GM19035 (cell line): Measurements from ENCODE around the gene PLPP3.
A peak's percentile ranks its signal among the peaks of the same experiment; 100 is the strongest.
"Not testable (repeated sequence)": the region's sequence is repeated elsewhere in the genome, so short reads cannot be mapped to it uniquely, and the experiment has no call there.

Experiments used
- ATAC-seq: cut with Tn5 transposase; IDR thresholded peaks from one replicate; pipeline ENCODE4 v1.9.1; 2021; ENCODE audit not compliant: unreplicated experiment

The PLPP3 gene

DNA sequence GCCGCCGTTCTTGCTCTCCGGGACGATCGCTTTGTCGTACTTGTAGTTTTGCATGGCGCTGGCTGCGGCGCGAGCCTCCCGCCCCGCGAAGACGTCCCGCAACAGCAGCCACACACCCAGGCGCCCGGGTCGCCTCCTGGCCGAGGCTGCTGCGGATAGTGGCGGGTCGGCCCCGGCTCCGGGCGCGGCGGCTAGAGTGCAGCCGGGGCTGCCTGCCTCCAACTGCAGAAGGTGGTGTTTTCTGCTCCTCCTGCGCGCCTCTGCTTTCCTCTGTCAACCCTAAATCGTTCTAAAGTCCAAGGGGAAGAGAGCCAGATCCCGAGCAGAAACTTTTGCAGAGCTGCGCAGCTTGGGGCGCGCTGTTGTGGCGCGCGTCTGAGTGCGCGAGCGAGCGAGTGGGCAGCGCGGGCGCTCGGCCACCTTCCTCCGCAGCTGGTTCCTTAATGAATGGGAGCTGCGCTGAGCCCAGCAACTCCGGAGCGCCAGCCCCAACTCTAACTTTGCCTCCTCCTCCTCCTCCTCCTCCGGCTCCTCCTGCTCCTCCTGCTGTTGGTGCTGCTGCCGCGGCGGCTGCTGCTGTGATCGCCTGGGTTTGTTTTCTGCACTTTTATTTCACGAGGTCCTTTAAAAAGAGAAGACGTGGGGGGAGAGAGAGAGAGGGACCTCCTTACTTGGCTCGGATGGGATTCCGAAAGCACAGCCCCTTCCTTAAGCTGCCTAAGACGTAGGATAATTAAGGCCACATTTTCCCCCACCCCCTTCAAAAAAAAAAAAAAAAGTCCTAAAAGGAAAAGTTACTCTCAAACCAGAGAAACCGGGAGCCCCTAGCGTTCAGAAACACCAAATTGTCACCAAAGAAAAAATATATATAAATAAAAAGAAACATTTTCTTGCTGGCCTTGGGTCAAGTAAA, at the start of gene PLPP3:
Gene PLPP3, minus strand, starts transcription at position 601 of the 913 bp plus-strand sequence. Its CDS starts 547 bp downstream, at position 54.
- ATAC-seq = peak; percentile 43

DNA sequence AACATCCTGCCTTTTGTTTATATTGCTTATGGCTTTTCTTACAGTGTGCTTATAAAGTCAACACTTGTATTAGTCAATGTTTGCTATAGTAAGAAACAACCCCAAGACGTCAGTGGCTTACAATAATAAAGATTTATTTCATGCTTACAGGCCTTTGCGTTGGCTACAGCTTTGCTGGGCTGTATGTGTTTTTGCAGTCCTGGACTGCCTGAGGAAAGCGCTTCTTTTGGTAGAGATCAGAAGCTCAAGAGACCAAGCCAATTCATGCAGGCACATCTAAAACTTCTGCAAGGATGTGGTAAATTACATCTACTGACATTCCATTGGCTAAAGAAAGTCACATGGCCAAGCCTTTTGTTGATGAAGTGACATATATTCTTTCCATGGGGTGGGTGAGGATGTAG, 48.3 kb upstream of the PLPP3 start:
- ATAC-seq = no peak

DNA sequence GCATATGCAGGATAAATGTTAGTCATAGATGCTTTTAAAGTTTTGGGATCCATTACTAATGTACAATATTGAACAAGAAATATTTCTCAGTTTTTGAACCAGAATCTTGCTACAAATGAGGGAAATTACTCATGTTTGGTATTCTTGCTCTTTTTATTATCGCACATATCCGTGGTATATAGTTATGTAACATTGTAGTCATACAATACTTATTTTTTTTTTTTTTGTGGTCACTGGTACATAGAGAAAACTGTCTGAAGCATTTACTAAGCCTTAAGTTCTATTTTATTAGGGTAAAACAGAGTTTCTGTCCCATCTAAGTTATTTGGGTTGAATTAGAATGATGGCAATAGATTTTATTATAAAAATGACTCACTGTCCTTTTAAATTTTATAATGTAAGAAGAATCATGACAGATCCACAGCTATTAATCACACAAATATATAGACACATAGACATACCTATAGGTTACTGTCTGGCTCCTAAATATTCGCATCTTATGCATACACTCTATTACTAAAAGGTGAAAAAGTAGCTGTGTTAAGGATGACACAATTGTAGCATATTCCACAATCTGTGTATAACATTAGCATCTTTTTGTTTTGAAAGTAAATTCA, 47.8 kb upstream of the PLPP3 start:
- ATAC-seq = no peak

DNA sequence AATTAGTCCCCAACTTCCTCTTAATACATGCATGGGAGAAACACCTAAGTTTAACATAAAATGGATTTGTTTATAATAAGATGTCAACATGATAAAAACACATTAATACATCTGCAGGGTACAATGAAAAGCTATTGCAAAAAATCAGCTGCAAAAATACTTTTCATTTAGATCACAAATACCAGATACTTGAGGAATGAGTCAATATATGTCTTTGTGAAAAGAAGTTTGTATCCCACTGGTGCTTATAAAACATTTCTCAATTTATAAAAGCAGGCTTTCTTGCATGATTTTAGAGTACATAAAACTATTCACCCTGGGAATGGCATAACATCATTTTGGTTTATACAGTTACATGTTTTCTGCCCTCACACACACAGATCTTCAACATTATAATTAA, 47.2 kb upstream of the PLPP3 start:
- ATAC-seq = no peak

DNA sequence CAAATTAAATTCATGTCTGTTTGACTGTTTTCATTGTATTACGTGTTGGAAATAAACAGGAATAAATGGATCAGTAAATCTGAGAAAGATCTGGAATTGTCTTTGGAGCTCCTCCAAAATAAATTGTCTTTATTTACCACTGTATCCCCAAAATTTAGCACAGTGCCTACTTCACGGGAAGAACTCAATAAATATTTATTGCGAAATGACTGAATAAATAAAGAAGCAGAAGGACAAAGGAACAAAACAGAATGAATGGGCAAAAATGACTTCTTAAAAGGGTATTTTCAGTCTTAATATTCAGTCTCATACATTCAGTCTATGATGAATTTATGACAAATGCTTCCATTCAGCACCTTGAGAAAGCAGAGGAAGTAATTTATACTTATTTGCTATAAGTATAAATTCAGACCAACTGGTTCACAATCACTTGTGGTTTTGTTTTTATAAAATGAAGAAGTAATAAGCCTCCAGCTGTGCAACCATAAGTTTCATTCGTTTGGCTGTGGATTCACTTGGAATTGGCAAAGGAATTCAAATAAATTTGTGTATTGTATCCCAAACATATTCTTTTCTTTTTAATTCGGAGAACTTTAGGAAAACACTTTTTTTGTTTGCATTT, 46.6 kb upstream of the PLPP3 start:
- no peak for ATAC-seq

DNA sequence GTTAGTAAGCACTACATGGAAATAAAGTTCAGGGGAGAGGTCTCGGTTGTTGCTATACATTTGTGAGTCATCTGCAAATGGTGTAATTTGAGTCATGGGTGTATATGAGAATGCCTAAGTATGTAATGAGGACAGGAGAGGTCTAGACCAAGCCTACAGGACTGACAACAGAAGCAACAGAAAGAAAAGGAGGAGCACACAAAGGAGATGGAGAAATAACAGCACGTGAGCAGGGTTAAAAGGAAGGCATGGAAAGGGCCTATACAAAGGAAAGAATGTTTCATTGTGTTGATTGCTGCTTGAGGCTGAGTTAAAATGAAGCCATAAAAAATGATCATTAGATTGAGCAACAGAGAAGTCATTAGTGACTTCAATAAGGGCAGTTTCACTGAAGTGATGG, 37.8 kb upstream of the PLPP3 start:
- no peak for ATAC-seq

DNA sequence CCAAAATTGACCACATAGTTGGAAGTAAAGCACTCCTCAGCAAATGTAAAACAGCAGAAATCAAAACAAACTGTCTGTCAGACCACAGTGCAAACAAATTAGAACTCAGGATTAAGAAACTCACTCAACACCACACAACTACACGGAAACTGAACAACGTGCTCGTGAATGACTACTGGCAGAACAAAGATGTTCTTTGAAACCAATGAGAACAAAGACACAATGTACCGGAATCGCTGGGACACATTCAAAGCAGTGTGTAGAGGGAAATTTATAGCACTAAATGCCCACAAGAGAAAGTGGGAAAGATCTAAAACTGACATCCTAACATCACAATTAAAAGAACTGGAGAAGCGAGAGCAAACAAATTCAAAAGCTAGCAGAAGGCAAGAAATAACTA, 31.4 kb upstream of the PLPP3 start:
- not testable (repeated sequence) for ATAC-seq

DNA sequence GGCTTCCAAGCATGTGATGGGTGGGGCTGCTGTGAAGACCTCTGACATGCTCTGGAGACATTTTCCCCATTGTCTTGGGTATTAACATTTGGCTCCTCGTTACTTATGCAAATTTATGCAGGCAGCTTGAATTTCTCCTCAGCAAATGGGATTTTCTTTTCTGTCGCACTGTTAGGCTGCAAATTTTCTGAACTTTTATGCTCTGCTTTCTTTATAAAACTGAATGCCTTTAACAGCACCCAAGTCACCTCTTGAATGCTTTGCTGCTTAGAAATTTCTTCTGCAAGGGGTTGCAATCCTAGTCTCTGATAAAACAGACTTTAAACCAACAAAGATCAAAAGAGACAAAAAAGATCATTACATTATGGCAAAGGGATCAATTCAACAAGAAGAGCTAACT, 30.7 kb upstream of the PLPP3 start:
- ATAC-seq = not testable (repeated sequence)

DNA sequence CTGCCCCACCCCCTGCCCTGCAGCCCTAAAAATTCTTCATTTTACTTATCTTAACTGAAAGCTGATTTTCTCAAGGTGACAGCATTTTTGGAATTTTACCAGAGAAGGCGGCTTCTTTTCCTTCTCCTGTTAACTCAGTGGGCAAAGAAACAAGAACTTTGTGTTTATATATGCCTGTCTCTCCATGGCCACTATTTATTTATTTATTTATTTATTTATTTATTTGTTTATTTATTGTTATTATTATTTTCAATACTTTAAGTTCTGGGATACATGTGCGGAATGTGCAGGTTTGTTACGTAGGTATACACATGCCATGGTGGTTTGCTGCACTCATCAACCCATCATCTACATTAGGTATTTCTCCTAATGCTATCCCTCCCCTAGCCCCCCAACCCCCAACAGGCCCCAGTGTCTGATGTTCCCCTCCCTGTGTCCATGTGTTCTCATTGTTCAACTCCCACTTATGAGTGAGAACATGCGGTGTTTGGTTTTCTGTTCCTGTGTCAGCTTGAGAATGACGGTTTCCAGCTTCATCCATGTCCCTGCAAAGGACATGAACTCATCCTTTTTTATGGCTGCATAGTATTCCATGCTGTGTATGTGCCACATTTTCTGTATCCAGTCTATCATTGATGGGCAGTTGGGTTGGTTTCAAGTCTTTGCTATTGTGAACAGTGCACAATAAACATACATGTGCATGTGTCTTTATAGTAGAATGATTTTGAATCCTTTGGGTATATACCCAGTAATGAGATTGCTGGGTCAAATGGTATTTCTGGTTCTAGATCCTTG, 16.2 kb upstream of the PLPP3 start:
- not testable (repeated sequence) for ATAC-seq

DNA sequence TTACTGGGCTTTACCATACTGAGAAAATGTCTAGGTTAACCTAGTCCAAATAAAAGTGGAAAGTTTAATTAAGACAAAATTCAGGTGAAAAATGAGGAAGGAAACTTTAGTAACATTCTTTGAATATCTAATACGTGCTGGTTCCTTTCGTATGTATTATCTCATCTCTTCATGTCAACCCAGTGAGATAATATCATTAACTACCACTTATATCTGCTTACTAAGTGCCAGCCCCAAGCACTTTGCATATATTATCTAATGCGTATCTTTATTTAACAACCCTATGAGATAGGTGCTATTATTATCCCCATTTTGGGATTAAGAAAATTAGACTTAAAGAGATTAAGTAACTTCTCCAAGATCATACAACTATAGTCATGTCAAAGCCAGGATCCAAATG, 12.5 kb upstream of the PLPP3 start:
- no peak for ATAC-seq

DNA sequence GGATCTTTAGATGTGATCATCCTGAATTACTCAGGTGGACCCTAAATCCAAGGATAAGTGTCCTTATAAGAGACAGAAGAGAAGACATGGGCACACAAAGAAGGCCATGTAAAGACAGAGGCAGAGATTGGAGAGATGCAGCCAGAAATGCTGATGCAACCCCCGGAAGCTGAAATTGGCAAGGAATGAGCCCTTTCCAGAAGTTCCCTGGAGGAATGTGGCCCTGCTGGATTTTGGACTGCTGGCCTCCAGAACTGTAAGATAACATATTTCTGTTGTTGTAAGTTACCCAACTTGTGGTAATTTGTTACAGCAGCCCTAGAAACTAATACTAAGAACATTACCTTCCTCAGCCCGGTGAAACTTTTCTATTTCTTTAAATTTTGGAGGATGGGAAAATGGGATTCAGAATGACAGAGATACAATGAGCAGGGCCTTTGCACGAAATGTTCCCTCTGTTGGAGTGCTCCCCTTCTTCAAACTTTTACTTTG, 11.2 kb upstream of the PLPP3 start:
- no peak for ATAC-seq

DNA sequence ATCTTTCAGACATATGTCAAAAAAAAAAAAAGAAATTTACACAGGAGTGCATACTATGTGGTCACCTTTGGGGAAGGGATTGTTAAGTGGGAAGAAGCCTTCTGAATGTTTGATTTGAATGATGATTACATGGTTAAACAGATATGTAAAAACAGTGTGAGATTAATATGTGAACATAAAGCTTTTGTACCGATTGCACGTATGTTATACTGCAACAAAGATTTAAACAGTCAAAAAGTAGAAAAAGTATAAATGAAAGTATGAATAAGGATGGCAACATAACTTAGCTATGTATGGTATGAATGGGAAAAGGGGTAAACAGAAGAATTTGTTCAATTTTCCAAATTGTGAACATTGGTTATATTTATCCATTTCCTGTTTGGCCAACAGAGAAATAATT, 10.0 kb upstream of the PLPP3 start:
- ATAC-seq = no peak

DNA sequence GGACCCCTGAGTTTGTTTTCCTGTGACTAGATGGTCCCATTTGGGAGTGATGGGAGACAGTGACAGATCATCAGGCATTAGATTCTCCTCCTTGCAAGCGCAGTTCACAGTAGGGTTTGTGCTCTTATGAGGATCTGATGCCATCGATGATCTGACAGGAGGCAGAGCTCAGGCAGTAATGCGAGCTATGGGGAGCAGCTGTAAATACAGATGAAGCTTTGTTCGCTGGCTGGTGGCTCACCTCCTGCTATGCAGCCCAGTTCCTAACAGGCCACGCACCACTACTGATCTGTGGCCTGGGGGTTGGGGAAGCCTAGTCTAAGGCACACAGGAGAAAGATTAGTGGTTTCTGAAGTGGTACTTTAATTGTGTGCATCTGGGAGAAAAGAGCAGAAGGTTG, 7.1 kb upstream of the PLPP3 start:
- ATAC-seq = no peak

DNA sequence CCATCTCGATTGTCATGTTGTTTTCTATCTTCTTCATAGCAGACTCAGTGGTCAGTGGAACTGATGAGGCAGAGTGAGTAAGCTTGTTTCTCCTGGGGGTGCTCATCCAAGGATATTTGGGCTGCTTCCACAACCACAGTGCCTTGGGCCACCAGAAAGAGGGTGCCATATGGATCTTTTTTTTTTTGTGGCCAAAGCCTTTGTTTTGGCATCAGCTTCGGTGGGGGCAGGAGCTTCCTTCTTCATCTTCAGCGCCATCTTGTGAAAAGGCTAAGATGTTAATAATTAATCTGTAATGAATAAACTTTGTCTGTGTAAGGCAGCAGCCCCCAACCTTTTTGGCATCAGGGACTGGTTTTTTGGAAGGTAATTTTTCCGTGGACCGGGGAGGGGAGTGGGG, 6.6 kb upstream of the PLPP3 start:
- ATAC-seq = no peak

DNA sequence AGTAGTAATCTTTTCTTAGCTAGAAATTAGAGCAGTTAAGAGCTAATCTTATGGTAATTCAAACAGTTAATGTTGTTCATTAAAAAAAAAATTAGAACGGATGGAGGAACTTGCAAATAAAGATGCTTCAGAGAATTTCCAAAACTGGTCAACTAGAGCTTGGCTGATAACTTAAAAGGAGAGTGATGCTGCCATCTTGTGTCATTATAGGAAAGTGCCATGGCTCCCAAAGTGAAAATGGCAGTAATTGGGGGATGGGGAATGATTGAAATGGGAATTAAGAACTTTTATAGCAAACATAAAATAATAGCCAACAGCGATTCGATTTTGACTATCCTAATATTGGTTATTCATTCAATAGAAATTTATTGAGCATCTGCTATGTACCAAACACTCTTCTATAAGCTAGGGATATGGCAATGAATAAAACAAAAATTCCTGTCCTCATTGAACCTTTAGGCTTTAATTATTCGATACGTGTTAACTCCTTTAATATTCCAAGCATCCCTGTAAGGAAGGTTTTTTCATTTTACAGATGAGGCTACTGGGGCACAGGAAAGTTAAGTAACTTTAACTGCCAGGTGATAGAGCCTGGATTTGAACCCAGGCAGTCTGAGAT, 5.7 kb upstream of the PLPP3 start:
- no peak for ATAC-seq

DNA sequence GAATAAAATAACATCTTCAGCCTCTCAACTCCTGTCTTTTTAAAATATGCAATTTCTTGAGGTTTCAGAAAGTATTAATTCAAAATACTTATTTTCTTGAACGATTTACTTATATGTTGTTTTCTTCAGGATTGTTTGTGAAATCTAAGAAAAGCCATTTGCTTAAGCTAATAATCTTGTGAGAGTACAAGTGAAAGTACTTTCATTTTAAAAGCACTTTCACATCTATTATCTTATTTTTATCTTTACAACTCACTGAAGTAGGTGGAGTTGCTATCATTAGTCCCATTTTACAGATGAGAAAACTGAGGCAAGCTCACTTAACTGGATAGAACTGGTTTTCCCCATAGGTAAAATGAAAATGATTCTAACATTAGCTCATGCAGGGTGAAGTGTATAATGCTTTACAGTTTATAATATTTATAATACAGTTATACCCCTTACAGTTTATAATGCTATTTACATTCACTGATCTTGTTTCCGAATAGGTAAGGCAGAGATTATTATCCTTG, 4.7 kb upstream of the PLPP3 start:
- ATAC-seq = no peak

DNA sequence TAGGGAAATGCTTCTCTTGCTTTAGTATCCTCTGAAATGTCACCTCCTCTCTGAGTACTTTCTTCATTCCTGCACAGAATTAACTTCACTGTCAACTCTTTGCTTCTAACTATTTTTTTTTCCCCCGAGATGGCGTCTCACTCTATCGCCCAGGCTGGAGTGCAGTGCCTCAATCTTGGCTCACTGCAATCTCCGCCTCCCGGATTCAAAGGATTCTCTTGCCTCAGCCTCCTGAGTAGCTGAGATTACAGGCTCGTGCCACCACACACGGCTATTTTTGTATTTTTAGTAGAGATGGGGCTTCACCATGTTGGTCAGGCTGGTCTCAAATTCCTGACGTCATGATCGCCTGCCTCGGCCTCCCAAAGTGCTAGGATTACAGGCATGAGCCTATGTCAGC, 1.4 kb upstream of the PLPP3 start:
- no peak for ATAC-seq

DNA sequence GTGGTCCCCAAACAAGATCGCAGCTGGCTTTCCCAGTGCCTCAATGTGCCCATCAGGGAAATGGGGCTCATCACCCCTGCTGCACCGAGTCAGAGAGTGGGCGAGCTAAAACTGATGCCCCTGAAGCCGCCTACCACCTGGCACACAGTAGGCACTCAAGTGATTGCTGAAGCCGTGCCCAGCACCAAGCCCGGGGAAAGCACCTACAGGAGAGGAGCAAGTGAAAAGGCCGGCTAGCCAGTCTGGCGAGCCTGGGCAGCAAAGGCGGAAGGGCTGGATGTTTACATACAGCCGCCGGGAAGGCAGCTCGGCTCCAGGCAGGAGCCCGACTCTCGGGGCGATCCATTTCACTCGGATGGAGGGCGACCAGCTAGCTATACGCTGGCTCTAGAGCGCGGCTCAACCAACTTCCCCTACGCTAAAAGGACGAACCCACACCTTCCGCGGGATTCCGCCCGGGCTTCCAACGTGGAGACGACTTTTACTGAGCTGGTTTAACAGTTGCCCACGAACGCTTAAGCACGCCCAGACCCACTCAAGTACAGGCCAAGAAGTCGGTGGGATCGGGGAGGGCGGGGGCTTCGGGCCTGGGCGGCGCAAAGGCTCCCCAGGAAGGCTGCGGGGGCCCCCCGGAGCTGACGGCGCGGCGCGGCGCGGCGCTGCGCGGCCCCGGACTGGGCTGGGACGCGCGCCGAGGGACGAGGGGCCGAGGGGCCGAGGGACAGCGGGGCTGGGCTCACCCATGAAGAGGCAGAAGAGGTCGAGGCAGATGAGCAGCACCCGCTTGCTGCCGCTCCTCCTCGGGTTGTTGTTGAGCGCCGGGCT, 1.0 kb downstream of the PLPP3 start:
- ATAC-seq = peak; percentile 41

DNA sequence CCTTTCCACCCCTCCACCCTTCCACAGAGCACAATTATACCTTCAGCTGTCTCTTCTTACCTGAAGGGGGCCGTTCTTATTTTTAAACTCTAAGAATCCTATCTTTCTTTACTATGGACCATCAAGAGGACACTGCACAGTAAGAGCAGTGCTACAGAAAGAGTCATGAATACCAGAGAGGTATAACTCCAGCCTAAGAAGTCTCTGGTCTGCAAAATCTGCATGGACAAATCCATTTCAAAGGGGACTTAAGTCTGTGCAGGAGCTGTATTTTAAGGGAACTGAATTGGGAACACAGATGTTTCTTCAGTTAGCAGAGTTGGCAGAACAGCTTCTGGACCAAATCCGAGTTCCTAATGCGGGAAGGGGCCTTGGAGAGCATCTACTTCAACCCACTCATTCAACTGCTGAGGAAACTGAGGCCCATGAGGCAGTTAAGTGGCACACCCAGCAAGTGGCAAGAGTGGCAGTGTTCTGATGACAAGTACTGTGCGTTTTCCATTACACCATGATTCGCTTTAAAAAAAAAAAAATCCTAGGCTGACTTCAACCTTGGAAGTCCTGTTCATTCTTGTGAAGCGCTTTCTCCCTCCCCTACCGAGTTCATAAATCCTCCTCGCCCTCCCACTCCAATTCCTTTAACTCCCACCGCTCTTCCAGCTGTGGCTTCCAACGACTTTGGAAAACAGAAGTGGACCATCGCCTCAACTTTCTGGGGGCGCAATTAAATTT, 1.8 kb downstream of the PLPP3 start:
- no peak for ATAC-seq
